IPS DF 4.7 (cell line): ENCODE measurements around the gene PACS2.

ENCODE experiments used
- DNase-seq: peaks from one replicate; pipeline ENCODE4 v3.0.0-alpha.2; 2013; ENCODE audit warnings: low spot score; ENCODE audit errors: extremely low read depth

PACS2 gene

GRCh38 chr14:105367116-105368031 lies 52.8 kb downstream of the PACS2 start:
- DNase-seq, result no peak

- no peak for DNase-seq
These were observed 53.5 kb downstream of the PACS2 start for GRCh38 chr14:105368032-105368417.

- no peak for DNase-seq
These were observed 53.9 kb downstream of the PACS2 start for GRCh38 chr14:105368426-105368825.

GRCh38 chr14:105368910-105369652 lies 54.5 kb downstream of the PACS2 start:
- no peak for DNase-seq

- no peak for DNase-seq
These were observed 55.1 kb downstream of the PACS2 start for GRCh38 chr14:105369653-105370040.

- DNase-seq, result no peak
These were observed 59.8 kb downstream of the PACS2 start for GRCh38 chr14:105374389-105374788.

GRCh38 chr14:105375635-105376057 lies 61.1 kb downstream of the PACS2 start:
- DNase-seq, result no peak

GRCh38 chr14:105376521-105377440 lies 62.2 kb downstream of the PACS2 start:
- DNase-seq, result no peak

GRCh38 chr14:105377555-105378182 lies 63.1 kb downstream of the PACS2 start:
- DNase-seq, result no peak

GRCh38 chr14:105378199-105378598 lies 63.7 kb downstream of the PACS2 start:
- no peak for DNase-seq

- DNase-seq, result no peak
These were observed 64.5 kb downstream of the PACS2 start for GRCh38 chr14:105378873-105379685.

- no peak for DNase-seq
These were observed 65.4 kb downstream of the PACS2 start for GRCh38 chr14:105379946-105380345.

- no peak for DNase-seq
These were observed 66.2 kb downstream of the PACS2 start for GRCh38 chr14:105380756-105381155.

- DNase-seq, result no peak
These were observed 67.1 kb downstream of the PACS2 start for GRCh38 chr14:105381446-105382342.

GRCh38 chr14:105382343-105383082 lies 68.0 kb downstream of the PACS2 start:
- DNase-seq, result no peak

GRCh38 chr14:105383083-105383730 lies 68.7 kb downstream of the PACS2 start:
- DNase-seq, result no peak

GRCh38 chr14:105384041-105384557 lies 69.6 kb downstream of the PACS2 start:
- no peak for DNase-seq
